ENCODE data around the gene CACNA1D.

The CACNA1D gene

DNA sequence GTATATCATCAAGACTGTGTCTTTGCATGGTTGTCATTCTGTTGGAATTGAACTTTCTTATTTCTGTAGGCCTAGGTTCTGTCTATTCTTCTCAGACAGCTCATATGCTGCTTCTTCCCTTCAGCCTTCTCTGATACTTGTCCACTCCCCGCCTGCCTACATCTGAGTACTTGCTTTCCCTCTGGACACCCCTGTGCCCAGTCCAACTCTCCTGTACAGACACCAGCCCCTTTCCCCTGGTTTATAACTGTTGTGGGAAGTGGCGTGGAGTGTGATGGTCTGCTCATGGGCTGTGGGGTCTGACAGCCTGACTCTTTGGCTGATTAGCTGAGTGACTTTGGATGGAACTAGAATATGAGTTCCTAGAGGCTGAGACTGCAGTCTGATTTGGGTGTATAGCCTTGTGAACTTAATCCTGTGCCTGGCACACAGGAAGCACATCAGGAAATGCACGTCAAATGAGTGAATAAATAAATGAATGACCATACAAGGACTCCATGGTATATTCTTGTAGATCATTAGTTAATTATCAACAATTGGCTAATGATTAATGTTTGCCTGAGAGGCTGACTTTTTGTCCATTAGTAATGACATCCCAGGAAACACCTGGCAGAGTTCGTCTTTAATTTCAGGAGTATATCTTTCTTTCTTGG, 11.8 kb downstream of the CACNA1D start:
- Histone ChIP-seq H3K9ac (ENCODE audit: low read length in 5 of 5) (no peak overlapping the region), H3K4me3 (ENCODE audit: low read depth in 1 of 5, low read length in 5 of 5) (no peak overlapping the region), H3K27me3 (ENCODE audit: control insufficient read depth in 5 of 5, insufficient read depth in 4 of 5, low read length in 5 of 5) (peaks cover 0 to 15% (median 7%) of the 10 kb centered on the region in 5 donors), H3K9me3 (ENCODE audit: control insufficient read depth in 5 of 5, low read length in 5 of 5) (no peaks in the 10 kb centered on the region), H3K4me1 (ENCODE audit: control insufficient read depth in 5 of 5, insufficient read depth in 5 of 5, low read length in 5 of 5) (no peaks in the 10 kb centered on the region), H3K27ac (ENCODE audit: low read depth, low read length) (no peak overlapping the region), H3K36me3 (ENCODE audit: control insufficient read depth in 5 of 5, insufficient read depth in 5 of 5, low read length in 5 of 5) (no peaks in the 10 kb centered on the region)

DNA sequence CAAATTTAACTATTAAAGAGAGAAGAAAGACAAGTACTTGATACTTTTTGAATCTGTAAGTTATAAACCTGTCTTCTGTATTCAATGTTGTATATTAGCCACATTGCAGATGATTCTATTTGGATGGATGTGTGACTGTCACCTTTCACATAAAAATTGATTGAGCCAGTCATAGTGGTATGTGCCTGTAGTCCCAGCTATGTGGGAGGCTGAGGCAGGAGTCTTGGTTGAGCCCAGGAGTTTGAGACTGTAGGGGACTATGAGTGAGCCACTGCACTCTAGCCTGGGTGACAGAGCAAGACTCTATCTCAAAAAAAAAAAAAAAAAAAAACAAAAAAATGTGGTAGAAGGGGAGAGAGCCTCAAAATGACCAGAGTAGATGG, 12.3 kb downstream of the CACNA1D start:
- Histone ChIP-seq H3K4me3 (ENCODE audit: low read depth in 1 of 5, low read length in 5 of 5) (no peak overlapping the region), H3K27ac (ENCODE audit: low read depth, low read length) (no peak overlapping the region), H3K9ac (ENCODE audit: low read length in 5 of 5) (no peak overlapping the region), H3K36me3 (ENCODE audit: control insufficient read depth in 5 of 5, insufficient read depth in 5 of 5, low read length in 5 of 5) (no peaks in the 10 kb centered on the region), H3K4me1 (ENCODE audit: control insufficient read depth in 5 of 5, insufficient read depth in 5 of 5, low read length in 5 of 5) (no peaks in the 10 kb centered on the region), H3K27me3 (ENCODE audit: control insufficient read depth in 5 of 5, insufficient read depth in 4 of 5, low read length in 5 of 5) (peaks cover 0 to 15% (median 7%) of the 10 kb centered on the region in 5 donors), H3K9me3 (ENCODE audit: control insufficient read depth in 5 of 5, low read length in 5 of 5) (no peaks in the 10 kb centered on the region)

GRCh38 chr3:53509494-53509893, 15.1 kb downstream of the CACNA1D start:
- Histone ChIP-seq H3K27me3 (ENCODE audit: control insufficient read depth in 5 of 5, insufficient read depth in 4 of 5, low read length in 5 of 5) (peaks cover 0 to 19% (median 7%) of the 10 kb centered on the region in 5 donors), H3K9ac (ENCODE audit: low read length in 5 of 5) (no peak overlapping the region), H3K27ac (ENCODE audit: low read depth, low read length) (no peak overlapping the region), H3K9me3 (ENCODE audit: control insufficient read depth in 5 of 5, low read length in 5 of 5) (no peaks in the 10 kb centered on the region), H3K4me1 (ENCODE audit: control insufficient read depth in 5 of 5, insufficient read depth in 5 of 5, low read length in 5 of 5) (no peaks in the 10 kb centered on the region), H3K36me3 (ENCODE audit: control insufficient read depth in 5 of 5, insufficient read depth in 5 of 5, low read length in 5 of 5) (no peaks in the 10 kb centered on the region), H3K4me3 (ENCODE audit: low read depth in 1 of 5, low read length in 5 of 5) (no peak overlapping the region)

GRCh38 chr3:53510508-53510907, 16.1 kb downstream of the CACNA1D start:
- H3K4me1 ChIP-seq (ENCODE audit: control insufficient read depth in 5 of 5, insufficient read depth in 5 of 5, low read length in 5 of 5): no peaks in the 10 kb centered on the region
- H3K9ac ChIP-seq (ENCODE audit: low read length in 5 of 5): no peak overlapping the region
- no peaks in the 10 kb centered on the region for H3K36me3 ChIP-seq (ENCODE audit: control insufficient read depth in 5 of 5, insufficient read depth in 5 of 5, low read length in 5 of 5)
- no peak overlapping the region for H3K4me3 ChIP-seq (ENCODE audit: low read depth in 1 of 5, low read length in 5 of 5)
- no peak overlapping the region for H3K27ac ChIP-seq (ENCODE audit: low read depth, low read length)
- no peaks in the 10 kb centered on the region for H3K9me3 ChIP-seq (ENCODE audit: control insufficient read depth in 5 of 5, low read length in 5 of 5)
- peaks cover 0 to 19% (median 7%) of the 10 kb centered on the region in 5 donors for H3K27me3 ChIP-seq (ENCODE audit: control insufficient read depth in 5 of 5, insufficient read depth in 4 of 5, low read length in 5 of 5)

GRCh38 chr3:53511246-53511645, 16.8 kb downstream of the CACNA1D start:
- Histone ChIP-seq H3K27ac (ENCODE audit: low read depth, low read length) (no peak overlapping the region), H3K27me3 (ENCODE audit: control insufficient read depth in 5 of 5, insufficient read depth in 4 of 5, low read length in 5 of 5) (peaks cover 0 to 16% (median 7%) of the 10 kb centered on the region in 5 donors), H3K4me1 (ENCODE audit: control insufficient read depth in 5 of 5, insufficient read depth in 5 of 5, low read length in 5 of 5) (no peaks in the 10 kb centered on the region), H3K9me3 (ENCODE audit: control insufficient read depth in 5 of 5, low read length in 5 of 5) (no peaks in the 10 kb centered on the region), H3K36me3 (ENCODE audit: control insufficient read depth in 5 of 5, insufficient read depth in 5 of 5, low read length in 5 of 5) (no peaks in the 10 kb centered on the region), H3K4me3 (ENCODE audit: low read depth in 1 of 5, low read length in 5 of 5) (no peak overlapping the region), H3K9ac (ENCODE audit: low read length in 5 of 5) (no peak overlapping the region)

- H3K27me3 ChIP-seq (ENCODE audit: control insufficient read depth in 5 of 5, insufficient read depth in 4 of 5, low read length in 5 of 5): peaks cover 0 to 15% (median 5%) of the 10 kb centered on the region in 5 donors
- no peak overlapping the region for H3K4me3 ChIP-seq (ENCODE audit: low read depth in 1 of 5, low read length in 5 of 5)
- H3K9me3 ChIP-seq (ENCODE audit: control insufficient read depth in 5 of 5, low read length in 5 of 5): no peaks in the 10 kb centered on the region
- no peak overlapping the region for H3K9ac ChIP-seq (ENCODE audit: low read length in 5 of 5)
- peaks cover 0 to 6% (median 1%) of the 10 kb centered on the region in 5 donors for H3K4me1 ChIP-seq (ENCODE audit: control insufficient read depth in 5 of 5, insufficient read depth in 5 of 5, low read length in 5 of 5)
- no peak overlapping the region for H3K27ac ChIP-seq (ENCODE audit: low read depth, low read length)
- no peaks in the 10 kb centered on the region for H3K36me3 ChIP-seq (ENCODE audit: control insufficient read depth in 5 of 5, insufficient read depth in 5 of 5, low read length in 5 of 5)
Measured at GRCh38 chr3:53513556-53514190, 19.3 kb downstream of the CACNA1D start.

DNA sequence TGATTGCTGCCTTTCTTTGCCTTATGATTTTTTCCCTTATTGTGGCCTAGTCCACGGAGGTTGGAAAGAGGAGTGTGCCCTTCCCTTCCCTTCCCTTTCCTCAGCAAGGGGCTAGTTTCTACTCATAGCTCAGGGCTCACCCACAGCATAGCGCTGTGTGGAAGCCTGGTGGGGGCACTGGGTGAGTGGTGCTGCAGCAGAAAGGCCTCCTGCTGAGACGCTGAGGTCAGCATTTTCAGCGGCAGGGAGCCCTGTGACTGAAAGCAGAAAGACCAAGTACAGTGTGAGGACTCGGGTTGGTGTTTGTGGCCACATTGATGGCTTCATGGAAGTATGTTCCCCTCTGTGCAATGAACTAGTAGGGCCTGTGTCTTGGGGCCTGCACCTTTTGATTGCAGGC, 21.9 kb downstream of the CACNA1D start:
- Histone ChIP-seq H3K9ac (ENCODE audit: low read length in 5 of 5) (no peak overlapping the region), H3K9me3 (ENCODE audit: control insufficient read depth in 5 of 5, low read length in 5 of 5) (no peaks in the 10 kb centered on the region), H3K4me1 (ENCODE audit: control insufficient read depth in 5 of 5, insufficient read depth in 5 of 5, low read length in 5 of 5) (peaks cover 0 to 10% (median 2%) of the 10 kb centered on the region in 5 donors), H3K27me3 (ENCODE audit: control insufficient read depth in 5 of 5, insufficient read depth in 4 of 5, low read length in 5 of 5) (peaks cover 0 to 4% (median 0%) of the 10 kb centered on the region in 5 donors), H3K4me3 (ENCODE audit: low read depth in 1 of 5, low read length in 5 of 5) (no peak overlapping the region), H3K36me3 (ENCODE audit: control insufficient read depth in 5 of 5, insufficient read depth in 5 of 5, low read length in 5 of 5) (no peaks in the 10 kb centered on the region), H3K27ac (ENCODE audit: low read depth, low read length) (no peak overlapping the region)

GRCh38 chr3:53518495-53518981, 24.1 kb downstream of the CACNA1D start:
- no peak overlapping the region for H3K4me3 ChIP-seq (ENCODE audit: low read depth in 1 of 5, low read length in 5 of 5)
- H3K9me3 ChIP-seq (ENCODE audit: control insufficient read depth in 5 of 5, low read length in 5 of 5): no peaks in the 10 kb centered on the region
- no peak overlapping the region for H3K9ac ChIP-seq (ENCODE audit: low read length in 5 of 5)
- no peak overlapping the region for H3K27ac ChIP-seq (ENCODE audit: low read depth, low read length)
- H3K4me1 ChIP-seq (ENCODE audit: control insufficient read depth in 5 of 5, insufficient read depth in 5 of 5, low read length in 5 of 5): peaks cover 0 to 10% (median 2%) of the 10 kb centered on the region in 5 donors
- H3K27me3 ChIP-seq (ENCODE audit: control insufficient read depth in 5 of 5, insufficient read depth in 4 of 5, low read length in 5 of 5): no peaks in the 10 kb centered on the region
- no peaks in the 10 kb centered on the region for H3K36me3 ChIP-seq (ENCODE audit: control insufficient read depth in 5 of 5, insufficient read depth in 5 of 5, low read length in 5 of 5)

- Histone ChIP-seq H3K36me3 (ENCODE audit: control insufficient read depth in 5 of 5, insufficient read depth in 5 of 5, low read length in 5 of 5) (no peaks in the 10 kb centered on the region), H3K9me3 (ENCODE audit: control insufficient read depth in 5 of 5, low read length in 5 of 5) (no peaks in the 10 kb centered on the region), H3K27me3 (ENCODE audit: control insufficient read depth in 5 of 5, insufficient read depth in 4 of 5, low read length in 5 of 5) (no peaks in the 10 kb centered on the region), H3K4me1 (ENCODE audit: control insufficient read depth in 5 of 5, insufficient read depth in 5 of 5, low read length in 5 of 5) (peaks cover 0 to 10% (median 2%) of the 10 kb centered on the region in 5 donors), H3K27ac (ENCODE audit: low read depth, low read length) (no peak overlapping the region), H3K9ac (ENCODE audit: low read length in 5 of 5) (no peak overlapping the region), H3K4me3 (ENCODE audit: low read depth in 1 of 5, low read length in 5 of 5) (no peak overlapping the region)
Measured at GRCh38 chr3:53519065-53519709, 24.8 kb downstream of the CACNA1D start.

DNA sequence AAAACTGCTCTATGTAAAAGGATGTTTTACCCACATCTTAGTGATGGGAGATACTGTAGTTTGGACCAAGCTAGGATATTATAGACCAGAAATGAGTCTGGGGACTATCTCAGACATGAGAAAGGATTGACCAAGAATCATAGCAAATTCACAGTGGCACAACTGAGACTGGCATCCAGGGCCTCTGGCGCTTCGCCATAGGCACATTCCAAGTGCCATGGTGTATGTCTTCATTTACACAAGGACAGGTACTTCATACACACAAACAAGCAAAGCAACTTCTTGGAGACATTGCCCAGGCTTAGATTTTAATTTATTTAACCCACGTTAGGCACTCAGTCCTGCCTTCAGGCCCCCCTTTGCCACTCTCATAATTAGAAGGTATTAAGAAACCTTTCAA, 28.9 kb downstream of the CACNA1D start:
- Histone ChIP-seq H3K9me3 (ENCODE audit: control insufficient read depth in 5 of 5, low read length in 5 of 5) (no peaks in the 10 kb centered on the region), H3K27ac (ENCODE audit: low read depth, low read length) (no peak overlapping the region)

More for the DNA sequence above, 28.9 kb downstream of the CACNA1D start:
- no peaks in the 10 kb centered on the region for H3K36me3 ChIP-seq (ENCODE audit: control insufficient read depth in 5 of 5, insufficient read depth in 5 of 5, low read length in 5 of 5)
- H3K27me3 ChIP-seq (ENCODE audit: control insufficient read depth in 5 of 5, insufficient read depth in 4 of 5, low read length in 5 of 5): no peaks in the 10 kb centered on the region
- peaks cover 0 to 7% (median under 1%) of the 10 kb centered on the region in 5 donors for H3K4me1 ChIP-seq (ENCODE audit: control insufficient read depth in 5 of 5, insufficient read depth in 5 of 5, low read length in 5 of 5)
- H3K4me3 ChIP-seq (ENCODE audit: low read depth in 1 of 5, low read length in 5 of 5): no peak overlapping the region
- no peak overlapping the region for H3K9ac ChIP-seq (ENCODE audit: low read length in 5 of 5)
